Measurements from ENCODE around the gene SIGMAR1.

DNA sequence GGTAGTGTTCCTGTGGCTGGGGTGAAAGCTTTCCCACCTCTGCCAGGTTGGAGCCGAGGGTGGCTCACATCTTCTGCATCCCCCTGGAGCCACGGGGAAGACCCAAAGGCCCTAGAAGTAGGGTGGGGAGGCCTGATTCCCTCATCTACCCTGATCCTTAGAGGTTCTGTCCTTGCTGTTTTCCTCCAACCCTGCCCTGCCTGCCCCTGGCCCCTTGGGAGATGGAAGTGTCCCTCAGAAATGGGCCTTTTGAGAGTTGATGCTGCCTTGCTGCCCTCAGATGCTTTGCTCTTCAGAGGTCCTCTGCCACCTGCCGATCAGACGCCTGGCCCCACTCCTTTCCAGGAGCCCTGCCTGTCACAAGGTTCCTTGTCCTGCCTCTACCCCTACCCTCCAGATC is 47.2 kb upstream of the SIGMAR1 start:
- TF ChIP-seq TEAD4 (IDR thresholded peaks at IDR 0.05) (no peak), TCF12 (IDR thresholded peaks at IDR 0.05; ENCODE audit: low read depth) (no peak), EGR1 (IDR thresholded peaks at IDR 0.05) (no peak), YY1 (IDR thresholded peaks at IDR 0.05; ENCODE audit: low read depth) (no peak), NFIC (IDR thresholded peaks at IDR 0.05) (no peak), TAF1 (IDR thresholded peaks at IDR 0.05; ENCODE audit: low read depth) (no peak)
- TF ChIP-seq, protein P1, sequence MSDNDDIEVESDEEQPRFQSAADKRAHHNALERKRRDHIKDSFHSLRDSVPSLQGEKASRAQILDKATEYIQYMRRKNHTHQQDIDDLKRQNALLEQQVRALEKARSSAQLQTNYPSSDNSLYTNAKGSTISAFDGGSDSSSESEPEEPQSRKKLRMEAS (IDR thresholded peaks at IDR 0.05): no peak
